ENCODE results near the gene FAH. TPM values are rescaled to one million over a fixed set of nuclear protein-coding genes. Genes with fewer than 3 reads are reported as not detected.

Gene FAH
- total and polyA plus RNA-seq, 2 donors (not counting 1 experiment from before 2014, with no cell fraction given): 1.1 to 5.1 TPM

- no peak for TF ChIP-seq CTCF (IDR thresholded peaks at IDR 0.05)
- ATAC-seq (ENCODE audit: low read depth): no peak
- ChIA-PET POLR2A (no interaction called here), CTCF (no interaction called here)
- Histone ChIP-seq H3K4me3 (ENCODE audit: control extremely low read depth in 1 of 5, extremely low read depth in 1 of 5, insufficient read depth in 1 of 5, low read depth in 2 of 5, low read length in 4 of 5) (no peak overlapping the region), H3K9me3 (ENCODE audit: control extremely low read depth in 1 of 3, control insufficient read depth in 2 of 3, insufficient read depth in 1 of 3, low read length in 2 of 3) (no peaks in the 10 kb centered on the region), H2AFZ (ENCODE audit: insufficient read depth, low read depth, low read length, poor library complexity, severe bottlenecking) (no peak overlapping the region), H3K36me3 (replicated peaks in 1 of 2; ENCODE audit: control extremely low read depth in 1 of 2, control insufficient read depth in 1 of 2, extremely low read depth in 1 of 2, insufficient read depth in 2 of 2, low read length in 1 of 2) (no peaks in the 10 kb centered on the region), H3K4me1 (ENCODE audit: control insufficient read depth in 2 of 2, insufficient read depth in 2 of 2, low read length in 2 of 2) (no peaks in the 10 kb centered on the region), H3K9ac (ENCODE audit: low read length) (no peak overlapping the region), H3K79me2 (ENCODE audit: control insufficient read depth, insufficient read depth, low read length) (no peaks in the 10 kb centered on the region), H4K20me1 (ENCODE audit: control insufficient read depth, insufficient read depth, low read length, poor library complexity, severe bottlenecking) (no peaks in the 10 kb centered on the region), H3K27ac (ENCODE audit: low read length in 2 of 2) (no peak overlapping the region), H3K4me2 (replicated peaks; ENCODE audit: low read depth, low read length, poor library complexity, severe bottlenecking) (no peak overlapping the region), H3K27me3 (replicated peaks in 1 of 4; ENCODE audit: control extremely low read depth in 1 of 4, control insufficient read depth in 3 of 4, insufficient read depth in 4 of 4, low read length in 3 of 4) (peaks cover 0 to 4% (median 2%) of the 10 kb centered on the region in 4 experiments)
- DNase-seq: no peak
- no peak overlapping the region for H3K27ac Mint-ChIP-seq
- intact Hi-C loops (cut with micrococcal nuclease): no loop called here
- H3K4me1 Mint-ChIP-seq: no peaks in the 10 kb centered on the region
- H3K4me3 Mint-ChIP-seq: no peak overlapping the region
- peaks cover 10% of the 10 kb centered on the region for H3K27me3 Mint-ChIP-seq
- no peaks in the 10 kb centered on the region for H3K9me3 Mint-ChIP-seq (ENCODE audit: insufficient read depth)
- no CpG with 5 or more reads among the region's 1 CpG for WGBS (ENCODE audit: insufficient coverage)
These were observed 41.4 kb downstream of the FAH start for GRCh38 chr15:80194186-80194585.

- no CpG with 5 or more reads among the region's 1 CpG for WGBS (ENCODE audit: insufficient coverage)
- H3K27ac ChIP-seq (ENCODE audit: low read length in 2 of 2): no peak overlapping the region
- TF ChIP-seq CTCF (IDR thresholded peaks at IDR 0.05) (no peak), EZH2 (IDR thresholded peaks at IDR 0.05; ENCODE audit: borderline replicate concordance, insufficient read depth, low read depth, low read length, poor library complexity, severe bottlenecking) (no peak)
These were observed 42.1 kb downstream of the FAH start for GRCh38 chr15:80194914-80195313.

More at GRCh38 chr15:80194914-80195313, 42.1 kb downstream of the FAH start:
- Mint-ChIP-seq H3K9me3 (ENCODE audit: insufficient read depth) (no peaks in the 10 kb centered on the region), H3K4me3 (no peak overlapping the region), H3K27ac (no peak overlapping the region), H3K4me1 (no peaks in the 10 kb centered on the region), H3K27me3 (peaks cover 18% of the 10 kb centered on the region)
- ChIA-PET CTCF (no interaction called here), POLR2A (no interaction called here)
- no peaks in the 10 kb centered on the region for H3K36me3 ChIP-seq (replicated peaks in 1 of 2; ENCODE audit: control extremely low read depth in 1 of 2, control insufficient read depth in 1 of 2, extremely low read depth in 1 of 2, insufficient read depth in 2 of 2, low read length in 1 of 2)
- H3K4me2 ChIP-seq (replicated peaks; ENCODE audit: low read depth, low read length, poor library complexity, severe bottlenecking): no peak overlapping the region
- no peak overlapping the region for H3K9ac ChIP-seq (ENCODE audit: low read length)
- no peak for DNase-seq
- no peaks in the 10 kb centered on the region for H3K4me1 ChIP-seq (ENCODE audit: control insufficient read depth in 2 of 2, insufficient read depth in 2 of 2, low read length in 2 of 2)
- intact Hi-C loops (cut with micrococcal nuclease): no loop called here
- H3K4me3 ChIP-seq (ENCODE audit: control extremely low read depth in 1 of 5, extremely low read depth in 1 of 5, insufficient read depth in 1 of 5, low read depth in 2 of 5, low read length in 4 of 5): no peak overlapping the region
- no peaks in the 10 kb centered on the region for H3K79me2 ChIP-seq (ENCODE audit: control insufficient read depth, insufficient read depth, low read length)
- no peak for ATAC-seq (ENCODE audit: low read depth)
- no peak overlapping the region for H2AFZ ChIP-seq (ENCODE audit: insufficient read depth, low read depth, low read length, poor library complexity, severe bottlenecking)
- peaks cover 0 to 9% (median 2%) of the 10 kb centered on the region in 4 experiments for H3K27me3 ChIP-seq (replicated peaks in 1 of 4; ENCODE audit: control extremely low read depth in 1 of 4, control insufficient read depth in 3 of 4, insufficient read depth in 4 of 4, low read length in 3 of 4)
- H3K9me3 ChIP-seq (ENCODE audit: control extremely low read depth in 1 of 3, control insufficient read depth in 2 of 3, insufficient read depth in 1 of 3, low read length in 2 of 3): no peaks in the 10 kb centered on the region
- H4K20me1 ChIP-seq (ENCODE audit: control insufficient read depth, insufficient read depth, low read length, poor library complexity, severe bottlenecking): no peaks in the 10 kb centered on the region
